Activated CD8-positive, alpha-beta memory T cell treated with anti-CD3 and anti-CD28 coated beads for 24 hours (primary cell): Measurements from ENCODE around the gene HSD3B7.

Experiments used
- DNase-seq: peaks from one replicate; pipeline ENCODE4 v3.0.0-alpha.2; 2020

HSD3B7 gene

DNA sequence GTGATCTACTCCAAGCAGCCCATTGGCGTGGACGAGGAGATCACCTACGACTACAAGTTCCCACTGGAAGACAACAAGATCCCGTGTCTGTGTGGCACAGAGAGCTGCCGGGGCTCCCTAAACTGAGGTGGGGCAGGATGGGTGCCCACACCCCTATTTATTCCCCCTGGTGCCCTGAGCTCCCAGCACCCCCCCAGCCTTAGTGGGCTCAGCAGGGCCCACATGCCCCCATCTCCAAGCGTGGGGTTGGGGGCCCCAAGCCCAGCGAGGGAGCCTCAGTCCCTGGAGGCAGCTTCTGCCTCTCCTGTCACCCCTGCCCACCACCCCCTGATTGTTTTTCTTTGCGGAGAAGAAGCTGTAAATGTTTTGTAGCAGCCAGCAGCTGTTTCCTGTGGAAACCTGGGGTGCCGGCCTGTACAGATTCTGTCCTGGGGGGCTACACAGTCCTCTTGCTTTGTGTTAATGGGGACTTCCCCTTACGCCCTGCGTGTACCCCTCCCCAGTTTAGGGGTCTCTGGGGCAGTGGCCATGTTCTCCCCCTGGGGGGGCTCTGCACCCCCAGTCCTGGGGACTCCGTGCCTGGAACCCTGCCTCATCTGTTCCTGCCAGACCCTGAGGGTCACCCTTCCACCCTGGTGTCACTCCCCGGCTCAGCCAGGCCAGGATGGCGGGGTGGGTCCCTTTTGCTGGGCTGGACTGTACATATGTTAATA lies 953 bp upstream of the HSD3B7 start:
- DNase-seq: no peak

DNA sequence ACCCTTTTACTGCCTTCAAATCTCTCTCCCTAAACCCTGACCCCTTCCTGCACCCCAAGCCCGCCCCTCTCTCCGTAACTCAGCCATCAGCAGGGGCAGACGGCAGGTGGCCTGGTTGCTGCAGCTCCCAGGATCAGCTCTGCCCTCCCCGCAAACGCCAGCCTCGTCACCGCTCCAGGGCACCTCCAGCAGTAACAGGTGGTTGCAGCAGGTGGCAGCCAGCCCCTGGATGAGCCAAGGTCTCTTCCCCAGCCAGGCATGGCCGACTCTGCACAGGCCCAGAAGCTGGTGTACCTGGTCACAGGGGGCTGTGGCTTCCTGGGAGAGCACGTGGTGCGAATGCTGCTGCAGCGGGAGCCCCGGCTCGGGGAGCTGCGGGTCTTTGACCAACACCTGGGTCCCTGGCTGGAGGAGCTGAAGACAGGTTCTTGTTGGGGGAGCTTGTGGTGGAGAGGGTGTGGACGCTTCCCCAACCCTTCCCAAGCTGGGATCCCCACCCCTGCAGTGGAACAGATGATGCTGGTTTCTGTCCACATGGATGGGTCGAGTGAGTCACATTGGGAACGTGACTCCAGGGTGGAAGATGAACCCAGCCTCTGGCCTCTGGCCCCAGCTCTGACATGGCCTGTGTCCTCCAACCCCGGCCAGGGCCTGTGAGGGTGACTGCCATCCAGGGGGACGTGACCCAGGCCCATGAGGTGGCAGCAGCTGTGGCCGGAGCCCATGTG lies 558 bp downstream of the HSD3B7 start:
- no peak for DNase-seq

DNA sequence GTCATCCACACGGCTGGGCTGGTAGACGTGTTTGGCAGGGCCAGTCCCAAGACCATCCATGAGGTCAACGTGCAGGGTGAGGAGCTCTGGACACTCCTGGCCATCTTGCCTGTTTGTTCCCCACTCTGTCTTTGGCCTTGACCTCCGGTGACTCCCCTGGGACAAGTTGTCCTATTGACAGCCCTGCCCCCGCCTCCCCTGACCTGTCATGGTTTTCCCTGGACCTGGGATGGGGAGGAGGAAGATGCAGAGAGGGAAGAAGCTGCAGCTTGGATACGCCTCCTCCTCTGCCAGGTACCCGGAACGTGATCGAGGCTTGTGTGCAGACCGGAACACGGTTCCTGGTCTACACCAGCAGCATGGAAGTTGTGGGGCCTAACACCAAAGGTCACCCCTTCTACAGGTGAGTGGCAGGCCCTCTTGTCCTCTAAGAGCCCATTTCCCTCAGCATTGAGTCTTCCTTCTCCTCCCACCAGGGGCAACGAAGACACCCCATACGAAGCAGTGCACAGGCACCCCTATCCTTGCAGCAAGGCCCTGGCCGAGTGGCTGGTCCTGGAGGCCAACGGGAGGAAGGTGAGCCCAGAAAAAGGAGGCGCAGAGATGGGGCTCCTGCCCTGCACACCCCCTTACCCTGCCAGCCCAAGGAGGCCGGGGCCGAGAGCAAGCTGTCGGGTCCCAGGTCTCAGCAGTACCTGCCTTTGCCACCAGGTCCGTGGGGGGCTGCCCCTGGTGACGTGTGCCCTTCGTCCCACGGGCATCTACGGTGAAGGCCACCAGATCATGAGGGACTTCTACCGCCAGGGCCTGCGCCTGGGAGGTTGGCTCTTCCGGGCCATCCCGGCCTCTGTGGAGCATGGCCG lies 1.4 kb downstream of the HSD3B7 start:
- no peak for DNase-seq

DNA sequence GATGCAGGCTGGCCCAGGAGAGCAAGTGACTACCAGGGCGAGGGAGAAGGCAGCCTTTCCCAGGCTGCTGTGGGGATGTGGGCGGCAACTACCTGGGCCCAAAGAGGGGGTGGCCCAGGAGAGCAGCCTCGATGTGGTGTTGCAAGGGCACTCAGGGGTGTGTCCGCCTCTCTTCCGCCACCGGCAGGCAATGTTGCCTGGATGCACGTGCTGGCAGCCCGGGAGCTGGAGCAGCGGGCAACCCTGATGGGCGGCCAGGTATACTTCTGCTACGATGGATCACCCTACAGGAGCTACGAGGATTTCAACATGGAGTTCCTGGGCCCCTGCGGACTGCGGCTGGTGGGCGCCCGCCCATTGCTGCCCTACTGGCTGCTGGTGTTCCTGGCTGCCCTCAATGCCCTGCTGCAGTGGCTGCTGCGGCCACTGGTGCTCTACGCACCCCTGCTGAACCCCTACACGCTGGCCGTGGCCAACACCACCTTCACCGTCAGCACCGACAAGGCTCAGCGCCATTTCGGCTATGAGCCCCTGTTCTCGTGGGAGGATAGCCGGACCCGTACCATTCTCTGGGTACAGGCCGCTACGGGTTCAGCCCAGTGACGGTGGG lies 2.7 kb downstream of the HSD3B7 start:
- DNase-seq: no peak

DNA sequence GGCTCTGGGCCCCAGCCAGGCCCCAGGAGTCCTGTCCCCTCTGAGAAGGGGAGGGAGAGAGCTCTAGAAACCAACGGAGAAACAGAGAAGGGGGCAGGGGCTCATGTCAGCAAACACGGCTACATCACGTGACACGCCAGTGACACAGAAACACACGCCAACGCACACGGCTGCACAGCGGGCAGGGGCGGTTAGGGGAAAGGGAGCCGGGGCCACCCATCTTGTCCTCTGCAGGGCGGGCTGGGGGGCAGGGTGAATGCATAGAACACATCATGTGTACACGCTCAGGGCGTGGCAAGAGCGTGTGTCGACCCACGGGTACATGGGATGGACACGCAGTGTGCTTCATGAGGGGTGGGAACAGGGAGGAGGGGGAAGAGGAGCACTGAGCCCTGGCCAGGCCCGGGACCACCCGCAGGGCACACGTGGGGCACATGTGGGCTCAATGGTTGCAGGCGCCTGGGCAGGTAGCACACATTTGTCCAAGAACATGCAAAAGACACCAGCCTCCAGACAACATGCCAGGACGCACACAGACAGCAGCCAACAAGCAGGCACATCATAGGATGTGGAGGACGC lies 4.6 kb downstream of the HSD3B7 start:
- no peak for DNase-seq

DNA sequence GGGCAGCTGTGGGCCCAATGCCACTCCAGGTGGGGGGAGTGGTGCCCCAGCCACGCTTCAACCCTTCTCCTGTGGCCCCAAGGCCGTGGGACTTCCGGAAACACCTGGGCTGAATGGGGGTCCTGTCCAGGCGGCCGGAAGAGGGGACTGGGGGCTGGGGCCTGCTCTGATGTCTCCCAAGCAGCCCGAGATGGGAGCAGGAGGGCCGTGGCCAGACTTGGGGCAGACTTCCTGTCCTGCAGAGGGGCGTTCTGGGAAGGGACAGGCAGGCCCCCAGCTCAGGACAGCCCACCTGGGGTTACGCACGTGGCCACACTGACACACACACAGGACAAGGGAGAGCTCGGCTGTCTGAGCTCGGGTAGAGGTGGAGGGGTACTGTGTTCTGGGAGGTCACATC lies 5.1 kb downstream of the HSD3B7 start:
- DNase-seq: no peak

DNA sequence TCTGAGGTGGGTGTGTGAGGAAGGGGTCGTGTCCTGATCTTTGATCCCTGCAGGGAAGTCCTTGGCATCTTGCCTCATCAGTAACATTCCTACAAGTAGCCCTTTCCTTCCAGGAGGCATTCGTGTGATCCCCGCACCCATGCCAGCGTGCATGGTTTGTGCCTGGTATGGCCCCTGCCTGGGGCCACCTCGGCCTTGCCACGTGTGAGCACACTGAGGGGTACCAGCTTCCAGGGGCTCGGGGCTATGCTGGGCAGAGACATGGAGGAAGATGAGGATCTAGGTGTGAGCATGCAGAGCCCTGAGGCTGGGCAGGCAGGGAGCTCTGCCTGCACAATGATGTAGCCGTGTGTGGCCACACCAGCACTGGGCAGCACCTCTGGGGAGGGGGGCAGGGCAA lies 6.0 kb downstream of the HSD3B7 start:
- DNase-seq: no peak

DNA sequence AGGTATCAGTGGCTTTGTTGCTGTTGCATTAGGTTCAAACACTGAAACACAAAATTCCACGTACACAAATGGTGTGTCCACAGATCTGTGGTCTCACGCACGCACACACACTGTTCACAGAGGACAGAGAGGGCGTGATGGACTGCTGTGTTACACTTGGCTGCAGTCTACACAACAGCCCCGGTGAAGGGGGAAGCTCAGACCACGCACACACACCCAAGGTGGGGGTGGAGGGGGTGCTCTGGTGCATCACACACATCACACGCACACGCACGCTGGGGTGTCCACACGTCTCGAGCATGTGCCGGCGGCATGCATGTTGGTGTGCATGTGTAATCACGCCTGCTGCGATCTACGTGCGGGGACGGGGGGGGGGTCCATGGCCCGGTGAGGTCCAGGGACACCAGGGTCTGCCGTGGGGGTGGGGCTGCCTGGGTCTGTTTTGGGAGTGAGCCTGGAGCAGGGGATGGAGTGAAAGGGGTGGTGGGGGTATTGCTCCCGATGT lies 7.3 kb downstream of the HSD3B7 start:
- DNase-seq: no peak

DNA sequence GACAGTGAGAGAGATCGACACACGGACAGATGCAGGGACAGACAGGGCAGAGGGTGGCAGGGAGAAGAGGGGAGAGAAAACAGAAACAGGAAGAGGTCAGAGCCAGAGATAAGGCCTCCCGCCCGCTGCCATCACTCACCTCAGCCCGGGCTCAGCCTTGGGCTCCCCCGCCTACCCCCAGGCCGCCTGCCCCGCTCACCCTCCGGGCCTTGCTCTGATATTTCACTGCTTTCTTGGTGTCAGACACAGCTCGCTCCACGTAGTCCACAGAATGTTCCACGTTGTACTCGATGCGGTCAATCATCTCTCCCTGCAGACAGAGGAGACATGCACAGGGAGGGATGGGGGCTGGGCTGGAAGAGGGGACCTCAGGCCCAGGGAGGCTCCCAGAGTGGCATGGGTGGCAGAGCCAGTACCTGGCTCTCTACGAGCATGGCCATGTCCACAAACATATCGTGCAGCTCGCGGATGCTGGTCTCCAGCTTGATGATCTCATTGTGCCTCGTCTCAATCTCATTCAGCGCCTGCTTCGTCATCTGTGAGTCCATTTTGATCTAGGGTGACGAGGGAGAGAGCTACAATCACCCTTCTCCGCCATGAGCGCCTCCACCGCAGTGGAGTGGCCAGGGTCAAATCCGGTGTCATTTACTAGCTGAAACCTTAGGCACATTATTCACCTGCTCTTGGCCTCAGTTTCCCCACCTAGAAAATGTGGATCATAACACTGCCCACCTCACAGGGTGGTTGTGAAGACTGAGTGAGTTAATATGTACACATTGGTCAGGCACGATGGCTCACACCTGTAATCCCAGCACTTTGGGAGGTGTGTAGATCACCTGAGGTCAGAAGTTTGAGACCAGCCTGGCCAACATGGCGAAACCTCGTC lies 8.2 kb downstream of the HSD3B7 start:
- DNase-seq: no peak

DNA sequence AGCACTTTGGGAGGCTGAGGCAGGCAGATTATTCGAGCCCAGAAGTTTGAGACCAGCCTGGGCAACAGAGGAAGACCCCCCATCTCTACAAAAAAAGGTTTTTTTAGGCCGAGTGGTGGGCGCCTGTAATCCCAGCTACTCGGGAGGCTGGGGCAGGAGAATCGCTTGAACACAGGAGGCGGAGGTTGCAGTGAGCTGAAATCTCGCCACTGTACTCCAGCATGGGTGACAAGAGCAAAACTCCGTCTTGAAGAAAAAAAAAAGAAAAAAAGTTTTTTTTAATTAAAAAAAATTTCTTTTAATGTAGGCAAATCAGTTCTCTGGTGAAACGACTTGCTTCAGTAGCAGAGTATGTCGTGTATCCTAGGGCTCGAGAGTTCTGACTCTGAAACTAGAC lies 10.9 kb downstream of the HSD3B7 start:
- no peak for DNase-seq

DNA sequence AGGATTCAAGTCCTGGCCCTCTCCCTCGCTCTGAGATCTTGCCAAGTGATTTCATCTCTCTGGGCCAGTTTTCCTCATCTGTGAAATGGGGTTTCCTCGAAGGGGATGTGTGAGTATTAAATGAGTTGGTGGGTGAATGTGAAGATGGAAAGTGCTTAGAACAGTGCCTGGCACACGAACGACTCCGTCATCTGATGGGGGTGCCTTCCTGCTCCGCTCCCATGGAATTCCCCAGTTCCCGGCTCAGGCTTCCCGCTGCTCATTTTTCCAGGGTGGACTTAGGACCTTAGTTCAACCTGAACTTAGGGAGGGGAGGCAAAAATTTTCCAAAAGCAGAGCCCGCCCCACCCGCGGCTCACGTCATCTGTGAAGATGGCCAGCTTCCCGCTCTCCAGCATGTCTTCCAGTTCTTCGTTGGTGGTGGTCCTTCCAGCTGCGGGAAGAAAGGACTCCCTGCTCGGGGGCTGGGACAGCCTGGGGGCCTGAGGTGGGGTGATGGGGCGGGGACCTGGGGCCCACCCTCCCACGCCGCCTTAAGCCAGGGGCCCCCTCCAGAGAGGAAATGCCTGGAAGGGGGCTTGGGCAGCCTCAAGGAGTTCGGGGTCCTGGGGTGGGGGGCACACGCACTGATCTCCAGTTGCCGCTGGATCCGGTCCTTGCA lies 11.4 kb downstream of the HSD3B7 start:
- no peak for DNase-seq

DNA sequence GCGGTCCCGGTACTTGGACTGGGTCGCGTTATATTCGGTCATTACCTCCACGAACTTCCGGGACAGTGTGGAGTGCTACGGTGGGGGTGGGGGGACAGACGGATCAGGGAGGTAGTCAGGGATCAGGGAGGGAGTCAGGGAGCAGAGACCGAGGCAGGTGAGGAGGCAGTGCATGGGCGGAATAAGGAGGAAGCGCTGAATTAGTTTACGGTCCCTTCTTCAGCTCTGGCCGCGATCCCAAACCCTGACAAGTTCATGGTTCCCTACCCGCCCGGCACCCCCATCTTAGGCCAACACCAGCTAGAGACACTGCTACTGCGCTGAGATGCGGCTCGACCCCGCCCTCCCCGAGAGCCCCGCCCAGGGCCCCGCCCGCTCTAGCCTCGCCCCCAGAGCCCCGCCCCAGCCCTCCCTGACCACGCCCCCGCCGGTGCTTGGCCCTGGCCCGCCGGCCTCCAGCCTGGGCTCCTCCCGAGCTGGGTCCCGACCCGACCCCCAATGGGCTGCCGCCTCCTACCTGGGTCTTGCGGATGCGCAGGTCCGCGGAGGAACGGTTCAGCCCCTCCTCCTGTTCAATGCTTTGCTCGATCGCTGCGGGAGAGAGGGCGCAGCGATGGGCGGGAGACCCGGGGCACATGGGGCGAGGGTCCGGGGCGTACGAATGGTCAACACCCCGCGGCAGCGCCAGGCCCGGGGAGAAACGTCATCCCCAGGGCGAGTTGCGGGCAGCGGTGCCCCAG lies 12.1 kb downstream of the HSD3B7 start:
- DNase-seq: peak; percentile 92

DNA sequence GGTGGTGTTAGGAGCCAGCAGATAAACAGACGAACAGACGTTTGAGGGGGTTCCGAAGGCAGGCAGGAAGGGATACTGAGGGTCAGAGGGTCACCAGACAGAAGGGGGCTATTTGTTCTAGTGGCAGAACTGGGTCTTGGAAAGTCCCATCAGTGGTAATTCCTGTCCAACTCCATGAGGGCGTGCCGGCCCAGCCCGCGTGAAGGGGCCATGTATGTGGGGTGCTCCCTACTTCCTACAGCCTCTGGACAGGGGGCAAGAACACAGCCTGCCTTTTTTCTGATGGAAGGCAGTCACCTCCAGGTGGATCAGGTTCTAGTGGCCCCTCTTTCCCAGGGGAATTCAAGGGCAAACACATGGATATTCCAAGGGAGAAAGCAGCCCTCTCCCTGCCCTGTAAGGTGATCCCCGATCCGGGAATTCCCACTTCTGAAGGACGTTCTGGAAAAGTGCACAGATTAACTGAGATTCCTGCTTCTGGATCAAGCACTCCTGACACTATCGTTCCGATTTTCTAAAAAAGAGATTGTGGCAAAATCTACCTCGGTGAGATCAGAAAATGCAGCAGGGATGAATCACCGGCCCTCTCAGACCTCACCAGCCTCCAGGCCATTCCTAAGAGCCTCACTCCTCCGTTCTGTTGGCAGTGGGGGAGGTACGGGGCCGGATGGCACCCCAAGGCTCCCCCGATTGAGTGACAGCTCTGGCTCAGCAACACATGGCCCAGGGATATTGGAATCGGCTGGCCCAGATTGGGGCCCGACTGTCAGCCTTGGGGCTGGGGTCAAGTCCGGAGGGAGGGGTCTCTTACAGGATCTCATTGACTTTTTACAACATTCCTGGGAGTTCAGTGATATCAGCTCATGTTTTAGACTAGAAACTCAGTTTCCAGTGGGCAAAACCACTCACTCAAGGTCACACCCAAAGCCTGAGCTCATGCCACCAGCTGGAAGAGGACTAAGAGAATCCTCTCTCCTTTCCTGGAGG lies 13.0 kb downstream of the HSD3B7 start:
- peak; percentile 64 for DNase-seq

DNA sequence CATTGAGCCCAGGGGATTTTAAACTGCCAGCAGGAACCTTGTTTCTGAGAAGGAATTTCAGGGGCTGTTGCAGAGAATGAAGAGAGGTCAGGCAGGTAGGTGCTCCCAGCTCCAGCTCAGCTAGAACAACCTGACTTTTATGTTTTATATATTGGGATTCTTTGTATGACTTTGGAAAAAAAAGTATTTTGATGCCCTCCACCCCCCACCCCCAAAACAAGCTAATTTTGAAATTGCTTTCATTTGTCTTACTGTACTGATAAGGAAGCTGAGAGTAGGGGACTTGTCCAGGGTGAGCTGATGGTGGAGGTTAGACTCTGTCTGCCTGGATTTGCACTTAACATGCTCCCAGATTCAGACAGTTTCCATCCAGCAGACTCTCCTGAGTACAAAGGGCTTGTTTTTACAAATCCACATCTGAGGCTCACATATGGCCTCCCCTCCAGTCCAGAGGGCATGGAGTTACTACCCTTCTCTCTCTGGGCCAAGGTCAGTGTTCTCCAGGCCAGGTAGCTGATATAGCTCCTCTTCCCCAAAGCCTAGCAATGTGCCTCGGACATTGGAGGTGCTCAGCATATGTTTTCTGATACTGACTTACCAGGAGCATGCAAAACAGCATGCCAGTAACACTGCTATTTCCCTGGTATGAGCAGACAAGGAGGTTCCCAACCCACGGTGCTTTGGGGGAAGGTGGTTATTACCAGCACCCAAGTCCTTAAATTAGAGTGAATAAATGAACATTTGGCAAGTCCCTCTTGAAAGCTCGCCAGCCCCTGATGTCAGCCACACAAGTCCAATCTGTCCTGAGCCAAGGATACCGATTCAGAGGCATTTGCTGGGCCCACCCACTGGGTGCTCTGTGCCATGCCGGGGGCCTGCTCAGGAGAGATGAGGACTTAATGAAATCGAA lies 14.1 kb downstream of the HSD3B7 start:
- DNase-seq: no peak

DNA sequence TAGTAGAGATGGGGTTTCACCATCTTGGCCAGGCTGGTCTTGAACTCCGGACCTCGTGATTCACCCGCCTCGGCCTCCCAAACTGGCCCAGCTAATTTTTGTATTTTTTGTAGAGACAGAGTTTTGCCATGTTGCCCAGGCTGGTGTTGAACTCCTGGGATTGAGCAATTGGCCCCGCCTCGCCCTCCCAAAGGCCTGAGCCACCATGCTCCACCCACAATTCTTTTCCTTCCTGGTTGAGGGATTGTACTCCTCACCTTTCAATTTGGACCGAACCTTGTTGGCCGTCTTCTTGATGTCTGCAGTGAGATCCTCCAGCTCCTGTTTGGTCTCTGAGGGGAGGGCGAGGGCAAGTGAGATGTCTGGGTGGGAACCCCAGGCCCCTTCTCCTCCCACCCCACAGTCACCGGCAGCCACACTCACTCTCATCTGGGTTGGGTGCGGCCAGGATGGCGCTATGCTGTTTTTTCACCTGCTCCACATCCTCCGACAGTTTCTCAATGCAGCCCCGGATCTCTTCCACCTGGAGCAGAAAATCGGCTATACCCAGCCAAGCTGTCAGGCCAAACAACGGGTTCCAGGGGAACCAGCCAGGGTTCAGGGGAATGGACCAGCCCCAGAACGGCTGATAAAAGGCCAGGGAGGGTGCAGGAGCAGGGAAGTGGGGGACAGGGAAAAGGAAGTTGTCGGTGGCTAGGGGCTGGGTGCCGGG lies 15.8 kb downstream of the HSD3B7 start:
- no peak for DNase-seq

DNA sequence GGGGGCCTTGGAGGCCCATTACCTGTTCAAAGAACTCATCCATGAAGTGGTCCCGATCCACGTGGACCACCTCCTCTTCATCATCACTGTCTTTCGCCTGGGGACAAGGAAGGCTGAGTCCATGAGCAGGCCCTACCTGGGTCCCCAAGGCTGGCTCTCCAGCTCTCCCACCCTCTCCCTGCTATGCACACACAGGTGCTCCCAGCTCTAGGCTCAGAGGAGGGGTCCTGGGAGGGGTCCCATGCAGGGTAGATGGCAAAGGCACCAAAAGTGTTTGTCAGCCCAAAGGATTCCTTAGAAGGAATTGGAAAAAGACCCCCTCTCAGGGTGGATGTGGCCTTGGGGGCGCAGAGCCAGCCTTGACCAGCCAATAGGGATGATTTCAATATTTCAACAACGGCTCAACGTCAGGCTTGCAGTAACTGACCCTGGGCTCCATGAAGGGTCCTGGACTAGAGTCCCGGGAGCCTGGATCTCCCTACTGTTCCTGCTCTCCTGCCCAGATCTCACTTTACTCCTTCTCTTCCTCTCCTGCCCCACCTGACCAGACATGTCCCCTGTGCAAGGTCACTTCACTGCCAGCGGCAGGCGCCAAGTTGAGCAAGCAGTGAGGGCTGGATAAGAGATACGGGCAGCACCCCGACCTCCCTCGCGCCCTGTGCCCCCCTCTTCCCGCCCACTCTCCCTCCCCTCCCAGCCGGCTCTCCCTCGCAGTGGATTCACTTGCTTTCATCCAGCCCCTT lies 16.7 kb downstream of the HSD3B7 start:
- no peak for DNase-seq
